GM18951 (cell line): ENCODE measurements around the gene CACNA2D4.

Experiments
- POLR2A ChIP-seq: IDR thresholded peaks from 4 replicates; pipeline ENCODE4 v1.6.1; 2011; ENCODE audit warnings: mild to moderate bottlenecking; ENCODE audit not compliant: insufficient read length, insufficient read depth; ENCODE audit errors: extremely low read depth
- in situ Hi-C: fragments of 300-500 bp; cut with MboI; formaldehyde crosslinking; loops from one replicate; pipeline ENCODE4 v1.12.0; 2022; ENCODE audit warnings: low sequenced_read_pairs, mixed read lengths, inconsistent platforms; ENCODE audit not compliant: unreplicated experiment

The CACNA2D4 gene

DNA sequence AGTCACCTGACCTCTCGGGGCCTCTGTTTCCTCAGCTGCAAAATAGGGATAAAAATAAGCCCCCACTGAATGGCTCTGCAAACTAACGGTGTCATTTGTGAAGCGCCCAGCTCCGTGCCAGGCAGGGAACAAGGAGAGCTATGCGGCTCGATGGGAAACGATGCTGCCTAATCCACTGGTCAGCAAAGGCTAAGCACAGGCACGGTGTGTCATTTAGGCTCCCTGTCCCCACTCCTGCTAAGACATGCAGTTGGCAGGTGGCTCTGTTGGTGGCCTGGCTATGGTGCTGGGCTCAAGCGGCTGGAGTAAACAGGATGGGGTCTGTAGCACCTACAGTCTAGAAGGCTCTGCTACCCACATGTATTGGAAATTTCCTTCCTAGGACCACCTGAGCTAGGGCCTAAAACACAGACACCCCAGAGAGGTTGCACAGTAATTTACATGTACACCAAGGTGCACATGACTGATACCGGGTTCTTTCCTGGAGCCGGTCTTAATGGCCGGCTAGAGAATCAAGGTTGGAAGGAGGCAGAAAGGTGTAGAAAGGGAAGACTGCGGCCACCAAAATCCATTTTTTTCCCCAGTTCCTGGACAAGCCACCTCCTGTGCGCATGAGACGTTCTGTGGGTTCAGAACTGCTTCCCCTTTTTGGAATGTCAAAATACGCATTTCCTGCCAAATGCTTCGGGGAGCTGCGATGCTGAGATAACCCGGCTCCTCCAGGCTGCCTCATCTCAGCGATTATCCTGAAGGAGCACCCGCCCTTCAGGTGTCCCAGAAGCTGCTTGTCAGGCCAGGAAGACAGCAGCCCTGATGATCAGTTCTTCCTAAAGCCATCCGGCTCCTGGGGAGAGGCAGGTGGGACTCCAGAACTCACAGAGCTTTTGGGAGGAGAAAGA, 1.0 kb downstream of the CACNA2D4 start:
- no peak for TF ChIP-seq POLR2A
- in situ Hi-C loops: no loop called here

- in situ Hi-C loops: no loop called here
- no peak for TF ChIP-seq POLR2A
These were observed 1.9 kb downstream of the CACNA2D4 start for GRCh38 chr12:1916371-1917171.

DNA sequence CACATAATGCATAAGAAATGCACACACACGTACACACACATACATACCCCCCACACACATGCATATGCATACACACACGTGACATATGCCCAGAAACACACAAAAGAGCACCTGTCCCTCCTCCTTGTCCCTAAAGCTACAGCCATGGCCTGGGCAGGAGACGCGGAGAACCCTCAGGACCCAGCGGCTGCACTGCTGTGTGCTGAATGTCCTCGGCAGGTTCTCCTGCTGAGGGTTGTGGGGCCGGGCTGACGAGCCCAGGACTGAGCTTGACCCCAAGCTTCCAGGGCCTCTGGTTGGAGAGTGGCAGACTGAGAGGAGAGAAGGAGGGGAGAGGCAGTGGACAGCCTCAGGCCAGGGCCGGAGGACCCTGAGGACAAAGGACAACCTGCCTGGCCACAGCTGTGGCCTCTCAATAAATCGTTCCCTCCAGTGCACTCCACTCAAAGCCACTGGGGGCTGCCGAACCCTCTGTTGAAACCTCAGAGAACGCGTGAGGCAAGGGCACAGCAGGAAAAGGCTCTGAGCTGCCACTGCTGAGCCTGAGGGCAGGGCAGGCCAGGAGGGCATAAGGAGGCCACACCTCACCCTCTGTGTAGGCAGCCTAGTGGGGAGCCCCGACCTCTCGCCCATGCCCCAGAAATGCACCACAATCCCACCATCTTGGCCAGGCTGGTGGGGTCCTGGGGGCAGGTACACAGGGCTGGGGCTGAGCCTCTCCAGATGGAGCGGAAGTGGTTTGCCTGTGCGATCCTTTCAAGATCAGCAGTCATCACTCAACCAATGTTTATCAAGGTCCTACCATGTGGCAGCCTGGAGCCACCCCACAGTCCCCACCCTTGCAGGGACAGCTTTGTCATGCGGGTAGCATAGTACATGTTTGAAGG, 3.1 kb downstream of the CACNA2D4 start:
- TF ChIP-seq POLR2A: no peak
- in situ Hi-C loops: no loop called here

DNA sequence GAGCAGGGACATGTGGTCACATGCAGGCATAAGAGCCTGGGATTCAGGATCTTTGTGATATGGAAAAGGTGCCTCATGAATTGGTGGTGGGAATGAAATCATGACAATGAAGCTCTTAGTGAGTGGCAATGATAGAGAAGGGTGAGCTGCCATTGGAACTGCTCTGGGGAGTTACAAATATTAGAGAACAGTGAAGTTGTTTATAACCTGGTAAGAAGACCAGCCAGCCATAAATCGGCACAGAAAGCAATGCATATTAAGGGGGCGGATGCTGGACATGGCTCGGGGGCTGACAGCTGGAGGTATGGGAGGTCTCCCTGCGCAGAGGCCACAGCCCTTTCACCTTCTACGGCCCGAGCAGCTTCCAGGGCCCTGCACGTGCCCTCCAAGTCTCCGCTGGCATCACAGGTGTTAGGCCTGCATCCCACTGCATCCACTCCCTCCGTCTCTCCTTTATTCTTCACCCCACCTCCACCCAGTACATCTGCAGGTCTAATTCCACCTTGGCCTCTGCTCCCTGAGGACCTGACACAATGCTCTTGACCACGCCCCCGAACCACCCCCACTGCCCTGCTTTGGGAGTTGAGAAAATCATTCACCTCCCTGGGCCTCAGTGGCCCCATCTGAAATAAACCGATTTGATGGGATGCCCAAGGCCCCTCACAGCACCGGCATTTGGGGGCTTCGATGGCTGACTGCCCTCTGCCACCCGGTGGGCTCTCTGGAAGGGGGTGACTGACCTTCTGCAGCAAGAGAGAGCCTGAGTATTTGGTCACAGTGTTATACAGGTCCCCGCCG, 4.1 kb downstream of the CACNA2D4 start:
- in situ Hi-C loops: no loop called here
- TF ChIP-seq POLR2A: no peak

DNA sequence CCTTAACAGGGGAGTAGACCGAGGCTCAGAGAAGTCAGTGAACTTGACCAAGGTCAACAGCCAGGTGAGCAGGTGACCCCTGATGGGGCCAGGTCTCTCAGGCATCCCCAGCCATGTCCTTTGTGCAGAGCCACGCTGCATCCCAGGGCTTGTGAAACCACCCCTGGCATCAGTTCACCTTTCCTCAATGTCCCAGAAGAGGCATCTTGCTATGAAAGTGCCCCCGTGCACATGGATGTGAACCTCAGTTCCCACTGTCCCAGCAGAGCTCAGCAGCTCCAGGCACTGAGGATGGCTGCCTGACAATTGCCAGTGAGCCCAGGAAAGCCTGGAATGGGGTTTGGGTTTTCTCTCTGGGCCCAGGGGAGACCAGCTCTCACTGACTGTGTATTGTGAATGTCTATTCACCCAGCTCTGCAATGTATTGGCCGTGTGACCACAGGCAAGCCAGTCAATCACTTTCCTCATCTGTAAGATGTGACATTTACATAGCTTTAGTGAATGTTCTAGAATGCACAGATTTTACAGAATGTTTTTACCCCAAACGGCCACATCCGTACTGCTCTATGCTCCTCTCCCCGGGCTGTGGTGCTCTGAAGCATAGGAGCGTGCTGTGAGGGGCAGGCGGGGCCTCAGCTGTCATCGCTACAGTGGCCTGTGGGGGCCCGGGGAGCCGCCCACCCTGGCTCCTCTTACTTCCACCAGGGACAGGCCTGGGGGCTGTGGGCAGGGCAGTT, 4.9 kb downstream of the CACNA2D4 start:
- no peak for TF ChIP-seq POLR2A

GRCh38 chr12:1912580-1913376, 5.7 kb downstream of the CACNA2D4 start:
- in situ Hi-C loops: no loop called here
- TF ChIP-seq POLR2A: no peak

More for the DNA sequence above, 4.9 kb downstream of the CACNA2D4 start:
- in situ Hi-C loops: no loop called here

- in situ Hi-C loops: no loop called here
These were observed 6.6 kb downstream of the CACNA2D4 start for GRCh38 chr12:1911598-1912575.

GRCh38 chr12:1910468-1910867, 8.0 kb downstream of the CACNA2D4 start:
- in situ Hi-C loops: no loop called here
- no peak for TF ChIP-seq POLR2A

More at GRCh38 chr12:1911598-1912575, 6.6 kb downstream of the CACNA2D4 start:
- TF ChIP-seq POLR2A: no peak

GRCh38 chr12:1908758-1909157, 9.7 kb downstream of the CACNA2D4 start:
- no peak for TF ChIP-seq POLR2A
- in situ Hi-C loops: no loop called here

- no peak for TF ChIP-seq POLR2A
- in situ Hi-C loops: no loop called here
These were observed 10.5 kb downstream of the CACNA2D4 start for GRCh38 chr12:1907652-1908611.
